ENCODE results near the gene TSHZ2. TPM values are rescaled to one million over a fixed set of nuclear protein-coding genes. Genes with fewer than 3 reads are reported as not detected.

Gene TSHZ2
- total and polyA plus RNA-seq, 2 donors: 6.5 to 35.0 TPM

- Histone ChIP-seq H3K27ac (ENCODE audit: low read depth) (no peak overlapping the region), H3K36me3 (ENCODE audit: insufficient read depth) (no peaks in the 10 kb centered on the region), H3K4me1 (ENCODE audit: insufficient read depth) (no peaks in the 10 kb centered on the region), H3K4me3 (ENCODE audit: low read depth, low read length) (no peak overlapping the region)
- 76% methylated on average over 3 of the region's 3 CpGs for WGBS
- no peak for DNase-seq (ENCODE audit: extremely low spot score)
These were observed 152.6 kb downstream of the TSHZ2 start for GRCh38 chr20:53124803-53125202.

GRCh38 chr20:53126185-53126584 is 154.0 kb downstream of the TSHZ2 start:
- no peak overlapping the region for H3K27ac ChIP-seq (ENCODE audit: low read depth)
- WGBS: 59% methylated on average over 7 of the region's 7 CpGs
- no peaks in the 10 kb centered on the region for H3K4me1 ChIP-seq (ENCODE audit: insufficient read depth)
- H3K4me3 ChIP-seq (ENCODE audit: low read depth, low read length): no peak overlapping the region
- DNase-seq (ENCODE audit: extremely low spot score): no peak
- no peaks in the 10 kb centered on the region for H3K36me3 ChIP-seq (ENCODE audit: insufficient read depth)

DNA sequence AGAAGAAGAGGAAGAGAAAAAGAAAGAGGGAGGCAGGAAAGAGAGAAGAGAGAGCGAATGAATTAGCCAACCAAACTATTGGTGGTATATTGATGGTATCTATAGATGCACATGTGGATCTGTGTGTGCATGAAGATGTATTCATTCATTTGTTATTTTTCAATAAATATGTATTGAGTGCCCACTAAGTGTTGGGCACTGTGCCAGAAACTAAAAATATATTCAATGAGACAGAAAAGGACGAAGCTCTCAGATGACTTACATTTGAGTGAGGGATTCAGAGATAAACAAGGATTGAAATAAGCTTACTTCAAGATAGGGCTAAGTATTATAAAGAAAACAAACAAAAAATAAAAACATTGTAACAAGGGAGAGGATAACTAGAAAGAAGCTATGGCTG is 154.9 kb downstream of the TSHZ2 start:
- H3K27ac ChIP-seq (ENCODE audit: low read depth): no peak overlapping the region
- no peaks in the 10 kb centered on the region for H3K4me1 ChIP-seq (ENCODE audit: insufficient read depth)
- no peak overlapping the region for H3K4me3 ChIP-seq (ENCODE audit: low read depth, low read length)
- WGBS: 84% methylated on average over 2 of the region's 2 CpGs
- H3K36me3 ChIP-seq (ENCODE audit: insufficient read depth): no peaks in the 10 kb centered on the region
- no peak for DNase-seq (ENCODE audit: extremely low spot score)

DNA sequence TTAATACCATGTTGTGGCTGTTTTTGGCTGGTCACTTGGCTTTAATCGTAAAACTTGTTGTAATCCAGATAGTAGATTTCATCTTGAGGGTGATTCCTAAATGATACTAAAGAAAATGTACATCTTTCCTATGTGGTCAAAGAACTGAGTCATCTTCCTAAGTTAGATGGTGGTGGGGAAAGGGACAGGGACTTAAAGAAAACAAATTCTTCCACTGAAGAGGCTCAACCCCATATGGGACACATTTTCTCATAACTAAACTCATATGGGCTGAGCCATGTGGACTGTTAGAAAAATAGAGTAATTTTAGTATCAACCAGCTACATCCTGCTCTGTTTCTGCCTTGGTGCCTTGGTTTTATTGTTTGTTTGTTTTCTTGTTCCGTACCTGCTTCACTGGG is 155.8 kb downstream of the TSHZ2 start:
- Histone ChIP-seq H3K27ac (ENCODE audit: low read depth) (no peak overlapping the region), H3K4me3 (ENCODE audit: low read depth, low read length) (no peak overlapping the region), H3K4me1 (ENCODE audit: insufficient read depth) (no peaks in the 10 kb centered on the region), H3K36me3 (ENCODE audit: insufficient read depth) (no peaks in the 10 kb centered on the region)
- DNase-seq (ENCODE audit: extremely low spot score): no peak
- 79% methylated on average over 2 of the region's 2 CpGs for WGBS

DNA sequence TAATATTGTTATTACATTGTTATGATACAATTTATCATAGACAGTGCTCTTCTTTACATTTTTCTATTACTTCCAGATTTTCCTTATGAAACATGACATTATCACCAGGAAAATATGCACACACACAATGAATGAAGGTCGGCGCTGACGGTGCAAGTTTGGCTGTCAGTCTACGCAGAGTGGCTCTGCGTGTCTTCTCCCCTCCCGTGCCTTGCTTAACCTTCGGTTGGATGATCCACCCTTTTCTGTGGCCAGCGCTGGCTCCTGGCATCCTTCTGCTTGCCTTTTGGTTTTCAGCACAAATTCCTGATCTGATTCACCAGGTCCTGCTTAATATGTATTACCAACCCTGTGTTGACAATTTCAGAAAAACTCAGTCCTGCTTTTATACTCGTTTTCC is 157.4 kb downstream of the TSHZ2 start:
- no peak overlapping the region for H3K4me3 ChIP-seq (ENCODE audit: low read depth, low read length)
- no peaks in the 10 kb centered on the region for H3K4me1 ChIP-seq (ENCODE audit: insufficient read depth)
- H3K27ac ChIP-seq (ENCODE audit: low read depth): no peak overlapping the region
- WGBS: 92% methylated on average over 9 of the region's 9 CpGs
- H3K36me3 ChIP-seq (ENCODE audit: insufficient read depth): no peaks in the 10 kb centered on the region
- DNase-seq (ENCODE audit: extremely low spot score): no peak

DNA sequence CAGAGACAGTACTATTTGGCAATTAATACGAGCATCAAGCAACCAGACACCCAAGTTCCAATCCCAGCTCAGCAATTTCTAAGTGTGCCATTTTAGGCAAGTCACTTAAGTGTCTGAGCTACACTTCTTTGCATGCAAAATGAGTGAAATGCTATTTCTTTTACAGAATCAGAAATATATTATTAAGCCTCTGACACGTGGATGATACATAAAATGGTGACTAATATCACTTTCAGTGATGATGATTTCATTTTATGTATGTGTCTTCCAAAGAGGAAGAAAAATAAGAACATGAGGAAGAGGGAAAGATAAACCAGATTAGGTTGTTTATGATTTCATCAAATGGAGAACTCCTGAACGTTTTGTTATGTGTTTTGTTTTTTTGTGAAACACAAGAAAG is 158.6 kb downstream of the TSHZ2 start:
- WGBS: 43% methylated on average over 3 of the region's 3 CpGs
- no peak overlapping the region for H3K27ac ChIP-seq (ENCODE audit: low read depth)

DNA sequence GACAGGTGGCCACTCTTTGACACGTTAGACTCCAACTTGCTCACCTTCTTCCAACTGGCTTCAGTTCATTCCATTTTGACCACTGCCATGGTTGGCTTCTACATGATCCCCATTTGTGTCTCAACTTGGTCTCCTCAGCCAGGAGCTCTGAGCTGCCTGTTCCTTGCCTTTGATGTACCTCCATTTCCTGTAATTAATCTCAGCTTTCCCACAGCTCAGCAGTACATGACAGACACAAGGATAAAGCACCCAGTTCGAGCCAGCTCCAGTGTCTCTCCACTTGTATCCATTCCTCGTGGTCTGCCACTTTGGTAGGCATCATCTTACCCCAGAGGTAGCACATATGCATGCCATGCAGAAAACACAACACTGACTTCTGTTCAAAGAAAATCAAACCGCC is 161.0 kb downstream of the TSHZ2 start:
- Histone ChIP-seq H3K27ac (ENCODE audit: low read depth) (no peak overlapping the region), H3K4me1 (ENCODE audit: insufficient read depth) (no peaks in the 10 kb centered on the region), H3K4me3 (ENCODE audit: low read depth, low read length) (no peak overlapping the region), H3K36me3 (ENCODE audit: insufficient read depth) (no peaks in the 10 kb centered on the region)
- DNase-seq (ENCODE audit: extremely low spot score): no peak
- WGBS: 68% methylated on average over 4 of the region's 4 CpGs

More for the DNA sequence above, 158.6 kb downstream of the TSHZ2 start:
- Histone ChIP-seq H3K4me3 (ENCODE audit: low read depth, low read length) (no peak overlapping the region), H3K4me1 (ENCODE audit: insufficient read depth) (no peaks in the 10 kb centered on the region), H3K36me3 (ENCODE audit: insufficient read depth) (no peaks in the 10 kb centered on the region)
- DNase-seq (ENCODE audit: extremely low spot score): no peak

- H3K27ac ChIP-seq (ENCODE audit: low read depth): no peak overlapping the region
- H3K4me3 ChIP-seq (ENCODE audit: low read depth, low read length): no peak overlapping the region
- no peaks in the 10 kb centered on the region for H3K4me1 ChIP-seq (ENCODE audit: insufficient read depth)
- no peak for DNase-seq (ENCODE audit: extremely low spot score)
- H3K36me3 ChIP-seq (ENCODE audit: insufficient read depth): no peaks in the 10 kb centered on the region
- WGBS: 75% methylated on average over 4 of the region's 4 CpGs
These were observed 161.5 kb downstream of the TSHZ2 start for GRCh38 chr20:53133628-53134027.

DNA sequence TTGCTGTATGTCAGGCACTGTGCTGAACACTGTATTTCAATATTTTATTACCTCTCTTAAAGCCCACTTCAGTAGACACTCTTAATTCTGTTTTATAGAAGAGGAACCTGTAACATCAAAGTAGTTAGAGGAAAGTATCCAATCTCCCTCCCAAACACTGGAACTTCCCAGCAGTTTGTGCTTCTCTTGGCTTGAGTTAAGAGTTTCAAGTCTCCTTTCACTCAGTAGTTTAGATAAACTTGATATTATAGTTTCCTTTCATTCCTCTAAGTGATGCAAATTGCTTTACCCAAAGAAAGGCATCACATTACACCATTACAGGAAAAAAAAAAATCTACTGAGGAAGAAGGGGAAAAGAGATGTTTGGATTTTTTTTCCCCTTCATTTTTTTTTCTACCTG is 164.3 kb downstream of the TSHZ2 start:
- no peak overlapping the region for H3K27ac ChIP-seq (ENCODE audit: low read depth)
- H3K4me3 ChIP-seq (ENCODE audit: low read depth, low read length): no peak overlapping the region
- no peak for DNase-seq (ENCODE audit: extremely low spot score)
- H3K4me1 ChIP-seq (ENCODE audit: insufficient read depth): no peaks in the 10 kb centered on the region
- no peaks in the 10 kb centered on the region for H3K36me3 ChIP-seq (ENCODE audit: insufficient read depth)

GRCh38 chr20:53138454-53139262 is 166.5 kb downstream of the TSHZ2 start:
- no peak overlapping the region for H3K4me3 ChIP-seq (ENCODE audit: low read depth, low read length)
- H3K27ac ChIP-seq (ENCODE audit: low read depth): no peak overlapping the region
- 74% methylated on average over 3 of the region's 3 CpGs for WGBS
- no peaks in the 10 kb centered on the region for H3K4me1 ChIP-seq (ENCODE audit: insufficient read depth)
- H3K36me3 ChIP-seq (ENCODE audit: insufficient read depth): no peaks in the 10 kb centered on the region
- DNase-seq (ENCODE audit: extremely low spot score): no peak

DNA sequence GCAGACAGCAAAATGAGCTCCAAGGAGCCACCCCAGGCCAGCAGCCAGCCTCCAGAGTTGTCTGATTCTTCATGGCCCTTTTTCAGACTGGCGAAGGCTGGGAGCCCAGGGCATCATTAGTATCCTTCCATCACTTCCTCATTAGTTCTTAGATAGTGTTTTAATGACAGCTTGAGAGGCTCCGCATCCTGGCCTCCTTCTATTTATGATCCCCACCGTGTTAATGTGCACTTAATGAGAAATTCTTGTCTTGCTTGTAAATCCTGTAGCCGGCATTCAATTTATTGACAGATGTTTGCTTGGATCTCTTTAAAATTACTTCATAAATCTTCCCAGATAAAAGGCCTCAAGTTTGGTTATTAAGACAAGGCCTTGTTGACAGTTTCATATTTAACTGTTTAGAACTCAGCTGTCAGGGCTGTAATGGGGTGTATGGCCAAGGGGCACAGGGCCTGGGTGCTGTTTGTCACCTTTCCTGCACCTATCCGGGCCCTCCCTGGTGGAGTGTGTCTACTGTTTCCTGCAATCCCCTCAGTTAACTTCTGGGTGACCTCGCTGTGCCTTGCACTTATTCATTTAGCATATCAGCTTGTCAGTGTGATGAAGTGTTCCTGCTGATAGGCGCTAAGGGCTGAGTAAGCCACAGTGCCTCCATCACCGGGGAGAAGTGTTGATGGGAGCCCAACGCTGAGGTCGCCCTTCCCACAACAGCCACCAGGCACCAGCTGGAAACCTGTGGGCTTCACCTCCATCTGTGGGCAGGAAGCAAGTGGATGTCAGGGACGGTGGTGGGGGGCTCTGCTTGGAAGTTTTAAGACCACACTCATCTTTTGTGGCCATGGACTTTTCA is 169.3 kb downstream of the TSHZ2 start:
- no peak for DNase-seq (ENCODE audit: extremely low spot score)
- Histone ChIP-seq H3K36me3 (ENCODE audit: insufficient read depth) (no peaks in the 10 kb centered on the region), H3K4me1 (ENCODE audit: insufficient read depth) (no peaks in the 10 kb centered on the region), H3K27ac (ENCODE audit: low read depth) (no peak overlapping the region), H3K4me3 (ENCODE audit: low read depth, low read length) (no peak overlapping the region)
- WGBS: 67% methylated on average over 11 of the region's 11 CpGs

GRCh38 chr20:53142225-53143127 is 170.3 kb downstream of the TSHZ2 start:
- Histone ChIP-seq H3K27ac (ENCODE audit: low read depth) (no peak overlapping the region), H3K4me1 (ENCODE audit: insufficient read depth) (no peaks in the 10 kb centered on the region), H3K4me3 (ENCODE audit: low read depth, low read length) (no peak overlapping the region), H3K36me3 (ENCODE audit: insufficient read depth) (no peaks in the 10 kb centered on the region)
- WGBS: 82% methylated on average over 13 of the region's 13 CpGs
- no peak for DNase-seq (ENCODE audit: extremely low spot score)

DNA sequence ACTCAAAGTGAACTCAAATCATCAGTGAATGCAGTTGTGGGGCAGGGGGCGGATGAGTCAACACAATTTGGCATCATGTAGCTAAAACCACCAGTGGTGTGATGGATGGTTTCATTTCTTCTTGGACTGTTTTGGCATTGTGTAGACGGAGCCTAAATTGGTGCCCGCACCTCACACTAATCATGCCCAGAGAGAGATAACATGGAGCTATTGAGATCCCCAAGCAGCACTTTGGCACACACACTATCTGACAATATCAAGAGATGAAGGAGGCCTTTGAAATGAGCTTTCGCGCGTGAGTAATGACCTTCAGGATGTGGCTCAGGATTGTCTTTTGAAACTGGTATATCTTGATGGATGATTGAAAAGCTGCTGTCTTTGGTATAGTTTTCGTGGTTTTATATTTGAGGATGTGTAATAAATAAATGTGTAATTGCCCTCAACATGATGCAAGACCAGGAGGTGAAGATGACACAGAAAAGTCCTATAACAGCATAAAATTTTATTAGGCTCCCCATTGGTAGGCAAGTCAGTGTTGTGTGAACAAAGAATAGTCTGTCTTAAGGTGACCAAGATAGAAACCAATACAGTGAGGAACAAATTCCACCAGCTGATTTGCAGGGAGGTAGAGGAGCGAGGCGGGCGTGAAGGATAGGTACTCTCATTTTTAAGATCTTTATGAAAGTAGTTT is 174.2 kb downstream of the TSHZ2 start:
- Histone ChIP-seq H3K4me3 (ENCODE audit: low read depth, low read length) (no peak overlapping the region), H3K4me1 (ENCODE audit: insufficient read depth) (peaks cover 2% of the 10 kb centered on the region), H3K27ac (ENCODE audit: low read depth) (no peak overlapping the region), H3K36me3 (ENCODE audit: insufficient read depth) (no peaks in the 10 kb centered on the region)
- 94% methylated on average over 10 of the region's 10 CpGs for WGBS
- DNase-seq (ENCODE audit: extremely low spot score): no peak
